GM21723 (cell line): ENCODE results near the gene SCN5A.

Source experiments
- ATAC-seq: cut with Tn5 transposase; IDR thresholded peaks from one replicate; pipeline ENCODE4 v1.9.1; 2021; ENCODE audit warnings: mild to moderate bottlenecking, moderate library complexity; ENCODE audit not compliant: unreplicated experiment

SCN5A gene

DNA sequence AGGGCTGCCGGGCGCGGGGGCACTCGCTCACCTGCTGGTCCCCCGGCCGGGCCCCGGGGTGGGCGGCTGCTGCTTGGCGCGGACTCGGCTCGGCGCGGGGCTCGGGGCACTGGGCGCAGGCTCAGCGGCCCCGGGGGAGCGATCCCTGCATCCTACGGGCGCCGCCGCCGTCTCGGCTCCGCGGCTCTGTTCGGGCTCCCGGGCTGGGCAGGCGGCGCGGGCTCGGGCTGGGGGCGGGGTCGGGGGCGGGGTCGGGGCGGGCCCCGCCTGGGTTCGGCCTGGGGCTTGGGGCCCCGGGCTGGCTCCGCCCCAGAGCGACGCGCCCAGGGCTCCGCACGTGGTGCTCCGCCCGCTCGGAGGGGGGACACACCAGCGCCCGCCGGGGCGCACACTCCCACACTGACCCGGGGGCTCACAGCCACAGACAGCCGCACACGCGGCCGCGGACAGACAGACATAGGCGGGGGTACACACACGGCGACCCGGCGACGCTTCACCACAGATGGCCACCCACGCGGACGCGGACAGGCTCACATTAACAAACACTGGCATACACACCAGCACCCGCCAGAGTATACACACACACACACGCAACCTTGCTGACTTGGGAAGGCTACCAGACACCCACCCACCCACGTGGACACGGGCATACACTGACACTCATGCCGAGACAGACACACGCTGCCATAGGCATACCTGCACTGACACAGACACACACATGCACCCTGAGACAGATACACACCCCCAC, at the start of gene SCN5A:
Gene SCN5A (minus strand): TSS at position 188 of the 748 bp plus-strand sequence. CDS start 16,380 bp downstream, outside the sequence.
- ATAC-seq = no peak

DNA sequence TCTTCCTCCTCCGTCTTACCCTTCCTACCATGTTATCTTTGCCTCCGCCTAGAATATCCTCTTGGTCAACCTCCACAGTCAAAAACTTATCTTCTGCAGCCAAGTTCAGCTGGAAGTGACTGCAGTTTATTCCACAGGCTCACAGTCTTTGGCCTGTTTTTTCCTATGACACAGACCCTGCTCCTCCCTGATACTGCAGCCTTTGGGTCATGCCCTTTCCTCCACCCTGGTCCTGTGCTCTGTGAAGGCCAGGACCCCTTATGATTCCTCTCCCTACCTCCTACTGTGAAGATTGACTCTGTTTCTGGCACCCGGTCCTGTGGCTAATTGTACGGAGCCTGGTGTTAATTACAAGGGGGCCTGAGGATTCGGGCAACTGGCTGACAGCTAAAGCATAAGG, 49.3 kb upstream of the SCN5A start:
- no peak for ATAC-seq

DNA sequence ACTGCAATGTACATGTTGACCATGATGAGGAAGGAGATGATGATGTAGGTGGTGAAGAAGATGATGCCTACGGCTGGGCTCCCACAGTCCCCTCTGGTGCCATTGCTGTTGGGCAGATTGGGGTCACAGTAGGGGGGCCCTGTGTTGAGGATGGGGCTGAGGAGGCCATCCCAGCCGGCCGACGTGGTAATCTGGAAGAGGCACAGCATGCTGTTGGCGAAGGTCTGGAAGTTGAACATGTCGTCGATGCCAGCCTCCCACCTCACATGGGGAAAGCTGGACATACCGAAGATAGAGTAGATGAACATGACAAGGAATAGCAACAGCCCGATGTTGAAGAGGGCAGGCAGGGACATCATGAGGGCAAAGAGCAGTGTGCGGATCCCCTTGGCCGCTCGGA, 48.6 kb upstream of the SCN5A start:
- ATAC-seq = no peak

DNA sequence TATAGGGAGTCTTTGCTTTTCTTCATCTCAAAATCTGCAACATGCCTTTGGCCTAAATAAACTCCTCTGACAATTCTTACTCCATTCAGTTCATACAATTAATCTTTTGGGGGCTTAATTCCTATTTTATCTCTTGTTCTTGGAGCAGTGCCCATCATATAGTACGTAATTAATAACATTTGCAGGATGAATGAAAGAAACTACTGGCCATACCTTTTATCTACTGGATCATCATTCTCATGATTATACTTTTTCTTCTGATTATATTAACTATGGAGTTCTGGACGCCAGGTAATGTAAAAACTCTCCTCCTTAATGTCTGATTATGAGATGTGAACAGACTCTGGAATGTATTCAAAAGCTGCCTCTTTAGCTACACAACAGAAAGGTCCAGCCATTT, 46.5 kb upstream of the SCN5A start:
- no peak for ATAC-seq

DNA sequence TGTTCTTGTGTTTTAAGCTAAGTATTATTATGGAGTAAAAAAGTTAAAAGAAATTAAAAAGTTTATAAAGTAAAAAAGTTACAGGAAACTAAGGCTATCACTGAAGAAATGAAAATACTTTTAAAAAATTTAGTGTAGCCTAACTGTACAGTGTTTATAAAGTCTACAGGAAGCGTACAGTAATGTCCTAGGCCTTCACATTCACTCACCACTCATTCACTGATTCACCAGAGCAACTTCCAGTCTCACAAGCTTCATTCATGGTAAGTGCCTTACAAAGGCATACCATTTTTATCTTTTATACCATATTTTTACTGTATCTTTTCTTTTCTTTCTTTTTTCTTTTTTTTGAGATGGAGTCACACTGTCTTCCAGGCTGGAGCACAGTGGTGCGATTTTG, 40.7 kb upstream of the SCN5A start:
- ATAC-seq = no peak

DNA sequence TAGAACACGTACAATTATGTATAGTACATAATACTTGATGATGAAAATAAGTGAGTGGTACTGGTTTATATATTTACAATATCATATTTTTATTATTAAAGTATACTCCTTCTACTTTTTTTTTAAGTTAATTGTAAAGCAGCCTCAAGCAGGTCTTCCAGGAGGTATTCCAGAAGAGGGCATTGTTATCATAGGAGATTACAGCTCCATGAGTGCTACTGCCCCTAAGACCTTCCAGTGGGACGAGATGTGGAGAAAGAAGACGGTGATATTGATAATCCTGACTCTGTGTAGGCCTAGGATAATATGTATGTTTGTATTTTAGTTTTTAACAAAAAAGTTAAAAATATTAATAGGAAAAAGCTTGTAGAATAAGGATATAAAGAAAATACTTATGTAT, 40.3 kb upstream of the SCN5A start:
- ATAC-seq = no peak

DNA sequence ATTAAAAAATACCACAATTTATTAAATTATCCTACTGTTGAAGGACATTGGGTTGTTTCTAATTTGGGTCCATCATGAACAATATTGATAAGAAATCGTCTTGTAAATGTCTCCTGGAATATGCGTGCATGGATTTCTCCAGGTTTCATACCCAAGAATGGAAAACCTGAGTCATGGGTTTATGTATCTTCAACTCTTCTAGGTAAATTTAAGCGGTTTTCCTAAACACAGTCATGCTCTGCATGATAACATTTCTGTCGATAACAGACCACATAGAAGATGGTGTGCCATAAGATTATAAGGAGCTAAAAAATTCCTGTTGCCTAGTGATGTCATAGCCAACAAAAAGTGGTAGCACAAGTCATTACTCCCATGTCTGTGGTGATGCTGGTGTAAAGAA, 39.9 kb upstream of the SCN5A start:
- ATAC-seq = no peak

DNA sequence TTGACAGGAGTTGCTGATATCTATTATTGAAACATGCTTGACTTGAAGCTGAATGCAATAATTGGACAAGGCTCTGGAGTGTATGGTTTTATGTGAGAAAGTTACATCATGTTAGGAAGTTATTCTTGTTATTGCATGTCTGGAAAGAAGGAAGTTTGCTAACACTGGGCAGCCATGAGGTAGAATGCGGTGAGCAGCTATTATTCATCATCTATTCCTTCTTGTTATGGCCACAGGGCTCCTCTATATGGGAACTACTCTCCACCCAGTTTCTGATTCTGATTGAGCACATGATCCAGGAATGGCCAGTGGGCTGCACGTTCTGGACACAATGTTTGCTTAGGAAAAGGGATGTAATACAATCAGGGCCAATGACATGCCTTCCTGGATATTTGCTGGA, 37.8 kb upstream of the SCN5A start:
- no peak for ATAC-seq

DNA sequence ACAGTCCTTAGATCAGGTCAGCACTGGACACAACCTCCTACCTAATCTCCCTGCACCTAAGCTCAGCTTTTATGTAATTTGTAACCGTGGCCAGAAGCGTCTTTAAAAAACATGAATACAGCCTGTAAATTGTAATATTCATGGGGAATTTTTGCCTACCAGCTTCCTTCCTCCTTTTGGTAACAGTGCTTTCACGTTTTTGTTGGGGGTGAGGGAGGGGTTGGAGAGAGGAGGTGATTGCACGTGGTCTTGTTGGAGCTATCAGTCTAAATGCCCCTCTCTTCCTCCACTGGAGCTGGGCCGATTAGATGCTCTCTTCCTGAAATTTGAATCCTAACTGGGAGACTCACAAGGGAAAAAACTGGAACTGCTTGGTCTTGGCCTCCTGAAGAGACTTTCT, 35.1 kb upstream of the SCN5A start:
- ATAC-seq = no peak

DNA sequence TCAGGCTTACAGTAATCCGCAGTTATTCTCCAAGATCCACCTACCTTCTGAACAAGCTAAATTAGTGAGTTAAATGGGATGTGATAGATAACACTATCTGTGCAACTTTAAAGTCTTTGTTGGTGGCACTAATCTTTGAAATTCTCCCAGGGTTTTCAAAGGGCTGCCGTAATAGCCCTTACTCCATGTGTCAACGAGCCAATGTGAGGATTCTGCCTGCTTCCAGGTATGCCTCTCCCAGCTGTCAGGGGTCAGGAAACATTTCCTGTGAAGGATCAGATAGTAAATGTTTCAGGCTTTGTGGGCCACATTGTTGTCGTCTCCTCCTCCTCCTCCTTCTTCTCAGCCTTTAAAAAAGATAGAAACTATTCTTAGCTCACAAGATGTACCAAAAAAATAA, 20.2 kb upstream of the SCN5A start:
- ATAC-seq = no peak

DNA sequence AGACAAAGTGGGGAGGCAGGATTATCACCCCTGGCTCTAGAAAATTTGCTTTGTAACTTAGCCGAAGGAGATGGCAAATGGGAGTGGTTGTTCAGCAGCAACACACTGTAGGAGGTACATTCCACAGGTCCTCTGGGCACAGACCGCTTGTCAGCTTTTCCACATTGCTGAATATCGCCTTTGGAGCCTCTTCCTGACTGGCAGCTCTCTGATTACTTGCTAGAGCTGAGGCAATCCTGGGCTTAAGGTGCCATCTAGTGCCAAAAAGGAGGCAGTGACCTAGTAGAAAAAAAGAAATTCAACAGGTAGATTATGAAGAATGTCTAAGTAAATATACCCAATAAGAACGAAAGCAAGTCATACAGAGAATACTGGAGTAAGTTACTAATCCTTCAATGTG, 13.1 kb upstream of the SCN5A start:
- ATAC-seq = no peak

DNA sequence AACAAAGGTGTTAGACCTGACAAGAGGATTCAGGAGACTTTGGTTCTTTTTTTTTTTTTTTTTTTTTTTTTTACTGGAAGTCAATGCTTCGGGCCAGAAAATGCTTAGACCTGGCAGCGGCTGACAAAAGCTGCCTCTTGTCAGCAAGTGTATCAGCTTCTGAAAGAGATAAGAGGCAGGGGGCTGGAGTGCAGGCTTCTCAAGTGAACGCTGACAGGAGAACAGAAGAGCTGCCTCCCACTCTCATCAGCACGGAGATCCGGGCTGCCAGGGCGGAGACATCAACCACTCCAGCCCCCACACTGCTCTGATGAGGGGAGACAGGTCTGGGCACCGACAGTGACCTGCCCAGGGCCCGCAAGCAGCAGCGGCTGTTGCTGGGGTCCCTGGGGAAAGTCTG, 9.4 kb upstream of the SCN5A start:
- no peak for ATAC-seq

DNA sequence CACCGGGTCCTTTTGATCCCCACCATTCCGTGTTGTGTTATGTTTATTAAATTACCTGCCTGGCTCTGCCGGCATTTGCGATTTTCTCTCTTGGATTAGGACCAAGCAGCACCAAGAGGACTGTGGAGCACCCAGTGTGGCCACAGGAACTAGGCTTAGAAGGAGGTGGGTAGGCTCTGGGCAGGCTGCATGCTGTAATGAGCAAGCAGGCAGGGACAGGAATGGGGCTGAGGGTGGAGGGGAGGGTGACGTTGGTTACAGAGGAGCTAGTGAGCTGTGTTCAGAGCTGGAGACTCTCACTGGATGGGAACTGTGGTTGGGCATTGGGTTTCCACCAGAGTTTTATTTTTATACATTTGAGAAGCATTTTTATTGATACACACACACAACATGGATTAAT, 7.9 kb upstream of the SCN5A start:
- ATAC-seq = no peak

DNA sequence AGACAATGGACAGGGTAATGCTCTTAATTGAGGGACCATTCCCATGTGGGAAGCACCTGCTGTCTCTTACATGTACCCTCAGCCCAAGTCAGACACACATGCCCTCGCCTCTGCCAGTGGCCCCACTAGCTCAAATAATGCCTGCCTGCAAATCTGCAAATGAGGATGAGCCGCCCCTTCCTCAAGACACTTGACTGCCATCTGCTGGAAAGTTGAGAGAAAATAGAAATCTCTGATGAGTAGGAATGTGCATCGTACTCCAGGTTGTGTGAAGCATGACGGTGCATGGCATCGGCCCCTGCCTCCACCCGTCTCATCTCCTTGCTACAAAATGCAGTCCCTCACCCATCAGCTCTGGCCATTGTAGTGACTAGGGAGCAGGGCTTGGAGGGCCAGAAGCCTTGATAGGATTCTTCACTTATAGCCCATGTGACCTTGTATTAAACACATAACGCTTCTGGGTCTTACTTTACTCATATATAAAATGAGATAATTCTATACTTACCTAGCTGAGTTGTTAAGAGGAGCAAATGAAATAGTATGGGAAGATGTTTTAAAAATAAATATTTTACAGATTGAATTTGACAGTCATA, 6.3 kb upstream of the SCN5A start:
- ATAC-seq = no peak

DNA sequence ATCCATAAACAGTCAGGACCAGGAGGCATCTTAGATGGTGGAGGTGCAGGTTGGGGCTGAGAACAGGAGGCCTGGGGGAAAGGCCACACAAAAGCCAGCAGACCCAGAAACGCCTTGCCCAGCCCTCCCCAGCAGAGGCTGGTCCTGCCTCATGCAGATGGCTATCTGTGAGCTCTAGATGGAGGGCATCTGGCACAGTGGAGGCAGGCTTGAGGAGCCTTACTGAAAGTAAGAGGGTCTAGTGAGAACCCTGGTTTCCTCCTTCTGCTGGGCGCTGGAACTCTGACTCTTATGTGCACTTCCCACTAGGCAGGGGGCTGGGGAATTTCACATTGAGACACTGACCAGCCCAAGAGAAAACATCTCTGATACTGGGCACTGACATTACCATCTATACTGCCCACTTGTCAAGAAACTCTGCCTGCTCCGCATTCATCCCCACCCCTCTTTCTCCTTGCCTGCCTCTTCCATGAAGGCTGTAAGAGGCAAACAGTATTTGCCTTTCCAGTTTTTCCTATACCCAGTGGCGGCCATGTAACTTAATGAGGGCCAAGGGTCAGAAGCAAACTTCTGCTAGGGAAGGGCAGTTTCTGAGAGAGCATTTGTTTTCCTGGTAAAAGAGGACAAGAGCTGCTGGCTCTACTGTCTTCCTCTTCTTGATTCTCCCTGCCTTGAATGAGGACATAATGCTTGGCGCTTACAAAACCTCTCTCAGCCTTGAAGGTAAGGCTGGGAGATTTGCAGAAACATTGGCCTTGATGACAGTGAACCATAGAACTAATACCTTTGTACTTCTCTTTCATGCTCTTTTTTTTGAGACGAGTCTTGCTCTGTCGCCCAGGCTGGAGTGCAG, 4.4 kb upstream of the SCN5A start:
- no peak for ATAC-seq

DNA sequence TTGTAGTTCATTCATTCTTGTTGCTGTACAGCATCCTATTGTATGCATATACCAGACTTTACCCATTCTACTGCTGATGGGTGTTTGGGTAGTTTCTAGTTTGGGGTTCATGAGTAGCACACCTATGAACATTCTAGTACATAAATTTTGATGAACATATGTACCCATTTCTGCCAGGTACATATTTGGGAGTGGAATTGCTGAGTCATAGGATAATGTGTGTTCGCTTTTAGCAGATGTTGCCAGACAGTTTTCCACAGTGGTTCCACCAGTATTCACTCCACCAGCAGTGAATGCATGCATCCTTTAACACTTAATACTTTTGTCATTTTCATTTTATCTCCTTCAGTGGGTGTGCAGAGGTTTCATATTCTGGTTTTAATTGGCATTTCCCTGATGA, 3.4 kb upstream of the SCN5A start:
- no peak for ATAC-seq

DNA sequence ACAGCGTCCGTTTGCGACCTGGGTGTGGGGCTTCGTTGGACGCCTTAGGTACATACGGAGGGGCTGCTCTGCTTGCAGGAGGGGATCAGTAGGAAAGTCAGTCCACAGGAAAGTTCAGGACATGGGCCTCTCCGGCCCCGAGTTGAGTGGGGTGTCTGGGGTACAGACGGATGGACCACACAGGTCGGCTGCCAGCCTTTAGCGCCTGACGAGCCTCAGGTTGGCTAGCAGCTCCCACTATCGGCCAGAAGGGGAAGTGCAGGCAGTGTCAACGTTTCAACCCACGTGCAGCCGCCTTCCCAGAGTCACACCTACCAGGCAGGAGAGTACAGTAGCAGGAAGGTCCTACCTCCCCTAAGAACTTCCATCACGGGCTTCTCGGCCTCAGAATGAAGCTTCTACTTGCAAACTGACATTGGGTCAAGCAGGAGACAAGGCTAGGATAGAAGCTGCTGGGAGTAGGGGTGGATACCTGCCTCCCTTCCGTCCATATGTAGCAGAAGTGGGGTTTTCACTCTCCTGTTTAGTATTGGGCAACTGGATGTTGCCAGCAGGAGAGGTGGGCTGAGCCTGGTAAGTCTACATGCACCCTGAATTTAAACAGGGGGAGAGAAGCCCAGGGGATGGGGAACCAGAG, 1.8 kb upstream of the SCN5A start:
- peak; percentile 73 for ATAC-seq

DNA sequence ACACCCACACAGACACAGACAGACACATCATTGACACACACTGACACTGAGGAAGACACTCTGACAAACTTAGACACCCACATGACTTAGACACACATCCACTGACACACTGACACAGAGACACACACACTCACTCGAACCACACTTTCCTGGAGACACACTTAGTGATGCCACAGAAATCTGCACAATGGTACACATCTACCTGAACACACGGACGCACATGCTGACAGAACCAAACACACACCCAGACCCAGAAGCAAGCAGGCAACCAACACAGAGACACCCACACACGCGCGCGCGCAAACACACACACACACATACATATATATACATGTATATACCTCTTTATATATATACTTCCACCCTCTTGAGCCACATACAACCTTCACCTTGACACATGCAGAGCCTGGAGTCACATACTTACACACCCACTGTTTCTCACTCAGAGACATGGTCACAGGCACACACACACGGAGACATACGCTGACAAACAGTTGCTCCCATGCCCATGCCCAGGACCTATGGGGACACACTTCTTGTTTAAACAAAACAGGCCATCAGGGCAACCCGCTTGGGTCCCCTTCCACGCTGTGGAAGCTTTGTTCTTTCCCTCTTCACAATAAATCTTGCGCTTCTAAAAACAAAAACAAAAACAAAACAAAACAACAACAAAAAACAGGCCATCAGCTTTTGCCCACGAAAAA, 913 bp upstream of the SCN5A start:
- ATAC-seq = no peak

DNA sequence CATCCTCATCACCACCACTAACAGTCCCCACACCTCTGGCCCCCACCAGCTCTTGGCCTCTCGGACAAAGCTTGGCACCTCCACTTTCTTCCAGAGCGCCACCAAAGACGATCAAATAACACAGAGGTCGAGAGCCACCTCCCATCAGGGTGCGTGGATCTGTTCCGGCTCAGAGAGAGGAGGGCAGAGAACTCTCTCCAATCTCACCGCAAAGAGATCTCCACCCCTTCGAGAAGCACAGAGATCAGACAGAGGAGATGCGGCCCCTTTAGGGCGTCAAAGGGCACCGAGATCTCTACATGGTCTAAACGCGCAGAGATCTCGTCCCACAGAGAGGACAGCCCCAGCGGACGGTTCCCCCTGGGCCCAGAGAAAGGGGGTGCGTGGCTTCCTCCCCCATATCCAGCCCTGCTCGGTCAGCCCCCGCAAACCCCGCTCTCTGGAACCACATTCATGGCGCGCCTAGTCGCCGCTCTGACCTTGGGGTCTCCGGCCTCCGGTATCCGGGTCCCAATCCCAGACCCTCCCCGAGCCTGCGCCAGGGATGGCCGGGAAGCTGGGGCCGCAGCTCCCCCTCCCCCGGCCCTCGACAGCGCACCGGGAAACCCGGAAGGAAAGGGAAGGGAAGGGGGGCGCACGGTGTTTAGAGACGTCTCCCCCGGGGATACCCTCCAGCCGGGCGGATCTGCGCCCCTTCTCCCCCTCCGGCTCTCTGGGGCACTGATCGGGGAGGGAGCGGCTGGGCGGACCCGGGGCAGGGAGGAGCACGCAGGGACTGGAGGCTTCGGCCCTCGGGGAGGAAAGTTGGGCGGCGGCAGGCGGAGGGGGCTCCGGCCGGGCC, 608 bp downstream of the SCN5A start:
- no peak for ATAC-seq
